Stimulated activated CD4-positive, alpha-beta T cell treated with anti-CD3 and anti-CD28 coated beads, Interleukin-1b, Interleukin-23, amount 100 ng/mL, for 1 hour (primary cell): ENCODE data around the gene CHAF1A.

Experiments used
- DNase-seq, 2 donors: peaks; one replicate each; pipeline ENCODE4 v3.0.0-alpha.2; 2020; ENCODE audit warnings: low read depth in 2 of 2

Gene CHAF1A

GRCh38 chr19:4442819-4443146 is 40.3 kb downstream of the CHAF1A start:
- no peak for DNase-seq

GRCh38 chr19:4443188-4443587 is 40.7 kb downstream of the CHAF1A start:
- no peak for DNase-seq

GRCh38 chr19:4443966-4444764 is 41.7 kb downstream of the CHAF1A start:
- no peak for DNase-seq

- no peak for DNase-seq
These were observed 42.6 kb downstream of the CHAF1A start for GRCh38 chr19:4444765-4445741.

- no peak for DNase-seq
These were observed 43.7 kb downstream of the CHAF1A start for GRCh38 chr19:4445963-4446703.

- no peak for DNase-seq
These were observed 44.3 kb downstream of the CHAF1A start for GRCh38 chr19:4446704-4447200.

- no peak for DNase-seq
These were observed 45.1 kb downstream of the CHAF1A start for GRCh38 chr19:4447327-4448146.

- no peak for DNase-seq
These were observed 45.9 kb downstream of the CHAF1A start for GRCh38 chr19:4448147-4448985.

GRCh38 chr19:4449022-4449638 is 46.7 kb downstream of the CHAF1A start:
- no peak for DNase-seq

GRCh38 chr19:4449639-4450028 is 47.2 kb downstream of the CHAF1A start:
- no peak for DNase-seq

GRCh38 chr19:4452230-4452990 is 50.0 kb downstream of the CHAF1A start:
- DNase-seq: no peak

GRCh38 chr19:4453232-4454179 is 51.1 kb downstream of the CHAF1A start:
- DNase-seq: no peak

- DNase-seq: no peak
These were observed 52.6 kb downstream of the CHAF1A start for GRCh38 chr19:4454747-4455718.

GRCh38 chr19:4455719-4456475 is 53.5 kb downstream of the CHAF1A start:
- no peak for DNase-seq

GRCh38 chr19:4456476-4456842 is 54.0 kb downstream of the CHAF1A start:
- no peak for DNase-seq
